OCI-LY3 (cell line): ENCODE results near the gene FGF22.
A peak's percentile ranks its signal among the peaks of the same experiment; 100 is the strongest.

Source experiments
- H2AFZ ChIP-seq: fragments of 200-600, 300-600 bp; shearing (Covaris generic); 2 replicates; pipeline ENCODE4 v1.6.0; 2014; ENCODE audit warnings: antibody characterized with exemption, low read depth, low read length
- H3K27ac ChIP-seq: fragments of 200-600, 300-600 bp; sonication (generic); 2 replicates; pipeline ENCODE4 v1.5.1; 2014; ENCODE audit warnings: mild to moderate bottlenecking, low read length, moderate library complexity, mixed read lengths
- H3K27me3 ChIP-seq: fragments of 200-600, 300-600 bp; sonication (generic); 2 replicates; pipeline ENCODE4 v1.6.1; 2014; ENCODE audit warnings: low read depth, low read length, mixed read lengths
- H3K36me3 ChIP-seq: fragments of 200-600, 300-600 bp; sonication (generic); replicated peaks from 2 replicates; pipeline ENCODE3; 2014; ENCODE audit warnings: low read depth, low read length, mixed read lengths
- H3K4me1 ChIP-seq: fragments of 300-600, 200-600 bp; sonication (generic); 2 replicates; pipeline ENCODE4 v1.6.1; 2014; ENCODE audit warnings: low read length, mixed read lengths
- H3K4me2 ChIP-seq: fragments of 200-600, 300-600 bp; sonication (generic); 2 replicates; pipeline ENCODE4 v1.6.1; 2014; ENCODE audit warnings: low read length, mixed read lengths
- H3K4me3 ChIP-seq: fragments of 300-600, 200-600 bp; sonication (generic); 2 replicates; pipeline ENCODE4 v1.5.1; 2014; ENCODE audit warnings: antibody characterized with exemption, mild to moderate bottlenecking, low read length, moderate library complexity
- H3K79me2 ChIP-seq: fragments of 300-600, 200-600 bp; shearing (Covaris generic); 2 replicates; pipeline ENCODE4 v1.6.1; 2014; ENCODE audit warnings: mild to moderate bottlenecking, low read length, mixed read lengths
- H3K9ac ChIP-seq: fragments of 300-600, 200-600 bp; shearing (Covaris generic); 2 replicates; pipeline ENCODE4 v1.6.0; 2014; ENCODE audit warnings: mild to moderate bottlenecking, low read length, moderate library complexity
- H3K9me3 ChIP-seq: fragments of 200-600, 300-600 bp; shearing (Covaris generic); 2 replicates; pipeline ENCODE4 v1.6.1; 2014; ENCODE audit warnings: low read length, mixed read lengths; ENCODE audit not compliant: insufficient read depth
- H4K20me1 ChIP-seq: fragments of 200-600, 300-600 bp; sonication (generic); 2 replicates; pipeline ENCODE4 v1.6.1; 2016; ENCODE audit warnings: low read length, mixed read lengths; ENCODE audit not compliant: insufficient read depth
- EZH2phosphoT487 ChIP-seq: fragments of 200-600 bp; shearing (Covaris generic); IDR thresholded peaks from 2 replicates; pipeline ENCODE4 v1.6.1; 2018; ENCODE audit warnings: antibody characterized with exemption, mixed run types, low read depth
- TF ChIP-seq, protein P1 (sequence below): fragments of 200-600, 300-600 bp; sonication (generic); IDR thresholded peaks from 2 replicates; pipeline ENCODE4 v1.5.1; 2014; ENCODE audit warnings: antibody characterized with exemption, low read length, low read depth

Gene FGF22

GRCh38 chr19:610801-611480 is 28.7 kb upstream of the FGF22 start:
- Histone ChIP-seq H3K4me3 (peak overlapping the region; percentile 24; the same call in 1 of the 2 replicates), H2AFZ (no peak overlapping the region), H4K20me1 (no peaks in the 10 kb centered on the region), H3K4me2 (peak overlapping the region; percentile 28; the same call in 1 of the 2 replicates), H3K36me3 (peaks cover 20% of the 10 kb centered on the region), H3K27me3 (no peaks in the 10 kb centered on the region), H3K79me2 (no peaks in the 10 kb centered on the region), H3K4me1 (peaks cover 12% of the 10 kb centered on the region; the same call in 1 of the 2 replicates), H3K27ac (no peak overlapping the region), H3K9me3 (no peaks in the 10 kb centered on the region), H3K9ac (0 out of 2 replicates have a peak overlapping the region, but pooled peaks have one; percentile 18)
- no peak for TF ChIP-seq EZH2phosphoT487
- TF ChIP-seq, protein P1, sequence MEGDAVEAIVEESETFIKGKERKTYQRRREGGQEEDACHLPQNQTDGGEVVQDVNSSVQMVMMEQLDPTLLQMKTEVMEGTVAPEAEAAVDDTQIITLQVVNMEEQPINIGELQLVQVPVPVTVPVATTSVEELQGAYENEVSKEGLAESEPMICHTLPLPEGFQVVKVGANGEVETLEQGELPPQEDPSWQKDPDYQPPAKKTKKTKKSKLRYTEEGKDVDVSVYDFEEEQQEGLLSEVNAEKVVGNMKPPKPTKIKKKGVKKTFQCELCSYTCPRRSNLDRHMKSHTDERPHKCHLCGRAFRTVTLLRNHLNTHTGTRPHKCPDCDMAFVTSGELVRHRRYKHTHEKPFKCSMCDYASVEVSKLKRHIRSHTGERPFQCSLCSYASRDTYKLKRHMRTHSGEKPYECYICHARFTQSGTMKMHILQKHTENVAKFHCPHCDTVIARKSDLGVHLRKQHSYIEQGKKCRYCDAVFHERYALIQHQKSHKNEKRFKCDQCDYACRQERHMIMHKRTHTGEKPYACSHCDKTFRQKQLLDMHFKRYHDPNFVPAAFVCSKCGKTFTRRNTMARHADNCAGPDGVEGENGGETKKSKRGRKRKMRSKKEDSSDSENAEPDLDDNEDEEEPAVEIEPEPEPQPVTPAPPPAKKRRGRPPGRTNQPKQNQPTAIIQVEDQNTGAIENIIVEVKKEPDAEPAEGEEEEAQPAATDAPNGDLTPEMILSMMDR: no peak

- Histone ChIP-seq H3K4me2 (no peak overlapping the region), H3K9ac (no peak overlapping the region), H3K27me3 (no peaks in the 10 kb centered on the region), H3K36me3 (peaks cover 20% of the 10 kb centered on the region), H3K9me3 (no peaks in the 10 kb centered on the region), H3K79me2 (no peaks in the 10 kb centered on the region), H3K4me1 (peaks cover 12% of the 10 kb centered on the region; the same call in 1 of the 2 replicates), H2AFZ (no peak overlapping the region), H3K27ac (no peak overlapping the region), H4K20me1 (no peaks in the 10 kb centered on the region), H3K4me3 (no peak overlapping the region)
- TF ChIP-seq, protein P1: no peak
- no peak for TF ChIP-seq EZH2phosphoT487
Observed at GRCh38 chr19:611481-611868, 28.2 kb upstream of the FGF22 start.

DNA sequence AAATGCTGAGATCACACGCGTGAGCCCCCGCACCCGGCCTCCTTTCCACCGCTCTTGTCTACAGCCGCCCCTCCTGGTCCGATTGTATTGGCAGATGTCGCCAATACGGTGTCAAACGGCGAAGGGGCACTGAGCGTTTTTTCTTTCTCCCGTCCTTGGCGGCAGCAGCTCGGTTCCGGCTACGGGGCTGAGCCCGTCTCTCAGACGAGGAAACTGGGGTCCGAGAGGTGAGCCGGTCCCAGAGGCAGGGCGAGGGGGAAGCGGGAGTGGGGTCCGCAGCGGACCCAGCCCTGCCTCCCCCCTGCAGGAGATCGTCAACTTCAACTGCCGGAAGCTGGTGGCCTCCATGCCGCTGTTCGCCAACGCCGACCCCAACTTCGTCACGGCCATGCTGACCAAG is 26.7 kb upstream of the FGF22 start:
- Histone ChIP-seq H3K9me3 (no peaks in the 10 kb centered on the region), H3K36me3 (peaks cover 27% of the 10 kb centered on the region), H3K27ac (no peak overlapping the region), H3K27me3 (no peaks in the 10 kb centered on the region), H2AFZ (no peak overlapping the region), H3K79me2 (no peaks in the 10 kb centered on the region), H3K9ac (no peak overlapping the region), H3K4me1 (peaks cover 12% of the 10 kb centered on the region; the same call in 1 of the 2 replicates), H3K4me3 (no peak overlapping the region), H4K20me1 (no peaks in the 10 kb centered on the region), H3K4me2 (no peak overlapping the region)
- TF ChIP-seq EZH2phosphoT487: no peak
- TF ChIP-seq, protein P1: no peak

- Histone ChIP-seq H3K36me3 (peaks cover 34% of the 10 kb centered on the region), H2AFZ (no peak overlapping the region), H3K4me2 (no peak overlapping the region), H3K27ac (no peak overlapping the region), H3K9me3 (no peaks in the 10 kb centered on the region), H4K20me1 (no peaks in the 10 kb centered on the region), H3K4me3 (no peak overlapping the region), H3K4me1 (peaks cover 10% of the 10 kb centered on the region; the same call in 1 of the 2 replicates), H3K9ac (no peak overlapping the region), H3K27me3 (no peaks in the 10 kb centered on the region), H3K79me2 (no peaks in the 10 kb centered on the region)
- no peak for TF ChIP-seq EZH2phosphoT487
- TF ChIP-seq, protein P1: no peak
Observed at GRCh38 chr19:613732-614567, 25.7 kb upstream of the FGF22 start.
